ENCODE results near the gene ARL6IP1. TPM values are rescaled to one million over a fixed set of nuclear protein-coding genes. Genes with fewer than 3 reads are reported as not detected.

ARL6IP1 gene
- total and polyA plus RNA-seq, 2 of the 13 experiments (the other 11 are each of a cell fraction or from before 2014, with no cell fraction given) = 263 to 373 TPM

DNA sequence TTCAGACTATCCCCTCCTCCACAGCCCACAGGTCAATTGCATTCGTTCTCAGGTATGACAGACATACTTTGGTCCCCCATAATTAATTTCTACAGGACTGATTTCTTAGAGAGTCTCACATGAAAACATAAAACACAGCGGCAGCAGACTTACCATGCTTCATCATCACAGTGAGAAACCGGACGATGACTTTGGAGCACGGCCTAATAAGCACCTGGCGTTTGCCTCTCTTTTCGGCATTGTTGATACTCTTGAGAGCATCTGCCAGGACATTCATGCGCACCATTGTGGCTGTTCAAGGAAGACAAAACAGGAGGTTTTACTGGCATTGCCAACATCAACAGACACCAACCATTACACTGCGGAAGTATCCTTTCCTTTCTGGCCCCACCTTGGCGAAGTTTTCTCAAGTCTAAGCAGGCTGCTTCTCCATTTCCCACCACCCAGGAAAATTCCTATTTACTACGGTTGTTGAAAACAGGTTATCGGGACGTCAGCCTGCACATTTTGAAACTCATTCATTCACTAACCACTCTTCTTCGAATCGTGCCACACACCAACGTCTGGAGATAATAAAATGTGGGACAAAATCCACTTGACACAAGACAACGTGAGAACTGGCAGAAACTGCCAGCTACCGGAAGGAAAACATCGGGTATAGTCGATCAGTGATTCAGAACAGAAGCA, 12.4 kb downstream of the ARL6IP1 start (continued):
- TF ChIP-seq, protein P1, sequence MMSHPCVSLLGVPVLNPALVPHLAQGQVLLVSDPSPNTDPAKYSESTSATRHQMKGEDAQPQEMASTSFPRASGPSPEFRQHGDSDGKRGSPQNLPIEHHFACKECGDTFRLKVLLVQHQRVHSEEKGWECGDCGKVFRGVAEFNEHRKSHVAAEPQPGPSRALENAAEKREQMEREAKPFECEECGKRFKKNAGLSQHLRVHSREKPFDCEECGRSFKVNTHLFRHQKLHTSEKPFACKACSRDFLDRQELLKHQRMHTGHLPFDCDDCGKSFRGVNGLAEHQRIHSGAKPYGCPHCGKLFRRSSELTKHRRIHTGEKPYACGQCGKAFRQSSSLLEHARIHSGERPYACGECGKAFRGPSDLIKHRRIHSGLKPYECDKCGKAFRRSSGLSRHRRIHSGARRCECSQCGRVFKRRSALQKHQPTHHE (CRISPR knock-in tag; IDR thresholded peaks at IDR 0.05; ENCODE audit: borderline replicate concordance) = peak; percentile 78; the same call in 1 of the 2 replicates
- TF ChIP-seq NR3C1 (CRISPR knock-in tag; IDR thresholded peaks at IDR 0.05) (no peak), ZNF224 (CRISPR knock-in tag; IDR thresholded peaks at IDR 0.05) (no peak; the same call in 1 of the 2 replicates), ZNF607 (CRISPR knock-in tag; IDR thresholded peaks at IDR 0.05; ENCODE audit: borderline replicate concordance) (peak; percentile 39; the same call in 1 of the 2 replicates), ZBTB38 (CRISPR knock-in tag; IDR thresholded peaks at IDR 0.05) (no peak), KMT2A (CRISPR knock-in tag; IDR thresholded peaks at IDR 0.05) (0 out of 2 replicates have a peak, but pooled peaks have one; percentile 23), SPEN (CRISPR knock-in tag; IDR thresholded peaks at IDR 0.05; ENCODE audit: low read depth) (no peak), MAF1 (CRISPR knock-in tag; IDR thresholded peaks at IDR 0.05; ENCODE audit: borderline replicate concordance) (no peak), TEAD3 (CRISPR knock-in tag; optimal IDR thresholded peaks at IDR 0.05; ENCODE audit: borderline replicate concordance) (peak; percentile 7), IKZF1 (IDR thresholded peaks at IDR 0.05) (no peak), MXI1 (IDR thresholded peaks at IDR 0.05; ENCODE audit: borderline replicate concordance, low read depth, low read length) (peak; percentile 57; the same call in 1 of the 3 replicates), ZNF101 (CRISPR knock-in tag; IDR thresholded peaks at IDR 0.05; ENCODE audit: borderline replicate concordance, low read depth) (no peak), KDM1A (CRISPR knock-in tag; IDR thresholded peaks at IDR 0.05) (no peak), BCL6 (CRISPR knock-in tag; IDR thresholded peaks at IDR 0.05) (no peak; the same call in 1 of the 2 replicates), ZNF761 (CRISPR knock-in tag; conservative IDR thresholded peaks at IDR 0.05) (no peak), ZNF138 (CRISPR knock-in tag; IDR thresholded peaks at IDR 0.05; ENCODE audit: low read depth) (no peak), FOXP1 (IDR thresholded peaks at IDR 0.05) (no peak), FOXP1 (CRISPR knock-in tag; IDR thresholded peaks at IDR 0.05) (no peak), IKZF4 (CRISPR knock-in tag; IDR thresholded peaks at IDR 0.05; ENCODE audit: borderline replicate concordance, low read depth, not compliant biosample characterization) (no peak), FOXM1 (CRISPR knock-in tag; IDR thresholded peaks at IDR 0.05) (no peak), ZNF510 (CRISPR knock-in tag; IDR thresholded peaks at IDR 0.05; ENCODE audit: low read depth) (no peak), ELF4 (CRISPR knock-in tag; IDR thresholded peaks at IDR 0.05; ENCODE audit: borderline replicate concordance) (no peak), RFX1 (IDR thresholded peaks at IDR 0.05) (no peak), ZNF354B (CRISPR knock-in tag; IDR thresholded peaks at IDR 0.05) (0 out of 2 replicates have a peak, but pooled peaks have one; percentile 65), ZNF567 (CRISPR knock-in tag; IDR thresholded peaks at IDR 0.05; ENCODE audit: borderline replicate concordance) (0 out of 2 replicates have a peak, but pooled peaks have one; percentile 55), ZNF709 (CRISPR knock-in tag; IDR thresholded peaks at IDR 0.05) (no peak)
- TF ChIP-seq, protein P2, sequence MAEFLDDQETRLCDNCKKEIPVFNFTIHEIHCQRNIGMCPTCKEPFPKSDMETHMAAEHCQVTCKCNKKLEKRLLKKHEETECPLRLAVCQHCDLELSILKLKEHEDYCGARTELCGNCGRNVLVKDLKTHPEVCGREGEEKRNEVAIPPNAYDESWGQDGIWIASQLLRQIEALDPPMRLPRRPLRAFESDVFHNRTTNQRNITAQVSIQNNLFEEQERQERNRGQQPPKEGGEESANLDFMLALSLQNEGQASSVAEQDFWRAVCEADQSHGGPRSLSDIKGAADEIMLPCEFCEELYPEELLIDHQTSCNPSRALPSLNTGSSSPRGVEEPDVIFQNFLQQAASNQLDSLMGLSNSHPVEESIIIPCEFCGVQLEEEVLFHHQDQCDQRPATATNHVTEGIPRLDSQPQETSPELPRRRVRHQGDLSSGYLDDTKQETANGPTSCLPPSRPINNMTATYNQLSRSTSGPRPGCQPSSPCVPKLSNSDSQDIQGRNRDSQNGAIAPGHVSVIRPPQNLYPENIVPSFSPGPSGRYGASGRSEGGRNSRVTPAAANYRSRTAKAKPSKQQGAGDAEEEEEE (CRISPR knock-in tag; IDR thresholded peaks at IDR 0.05; ENCODE audit: borderline replicate concordance) = no peak
- TF ChIP-seq, protein P3, sequence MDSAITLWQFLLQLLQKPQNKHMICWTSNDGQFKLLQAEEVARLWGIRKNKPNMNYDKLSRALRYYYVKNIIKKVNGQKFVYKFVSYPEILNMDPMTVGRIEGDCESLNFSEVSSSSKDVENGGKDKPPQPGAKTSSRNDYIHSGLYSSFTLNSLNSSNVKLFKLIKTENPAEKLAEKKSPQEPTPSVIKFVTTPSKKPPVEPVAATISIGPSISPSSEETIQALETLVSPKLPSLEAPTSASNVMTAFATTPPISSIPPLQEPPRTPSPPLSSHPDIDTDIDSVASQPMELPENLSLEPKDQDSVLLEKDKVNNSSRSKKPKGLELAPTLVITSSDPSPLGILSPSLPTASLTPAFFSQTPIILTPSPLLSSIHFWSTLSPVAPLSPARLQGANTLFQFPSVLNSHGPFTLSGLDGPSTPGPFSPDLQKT (CRISPR knock-in tag; IDR thresholded peaks at IDR 0.05; ENCODE audit: borderline replicate concordance) = no peak
